Measurements from ENCODE around the gene PRKG2. TPM values are rescaled to one million over a fixed set of nuclear protein-coding genes. Genes with fewer than 3 reads are reported as not detected.
"Not testable (repeated sequence)": the region's sequence is repeated elsewhere in the genome, so short reads cannot be mapped to it uniquely, and the experiment has no call there.

The PRKG2 gene
- total RNA-seq, 1 experiment from 2014 or later = 0.02 TPM

GRCh38 chr4:81164126-81164525, 50.9 kb downstream of the PRKG2 start:
- no peak for DNase-seq (ENCODE audit: low spot score)

GRCh38 chr4:81162752-81163458, 52.1 kb downstream of the PRKG2 start:
- no peak for DNase-seq (ENCODE audit: low spot score)

GRCh38 chr4:81153714-81154323, 61.2 kb downstream of the PRKG2 start:
- DNase-seq (ENCODE audit: low spot score) = not testable (repeated sequence)

- no peak for DNase-seq (ENCODE audit: low spot score)
Observed at GRCh38 chr4:81152839-81153713, 61.9 kb downstream of the PRKG2 start.

GRCh38 chr4:81149976-81150375, 65.0 kb downstream of the PRKG2 start:
- DNase-seq (ENCODE audit: low spot score) = no peak

- no peak for DNase-seq (ENCODE audit: low spot score)
Observed at GRCh38 chr4:81148576-81148975, 66.4 kb downstream of the PRKG2 start.

- DNase-seq (ENCODE audit: low spot score) = no peak
Observed at GRCh38 chr4:81146466-81146865, 68.6 kb downstream of the PRKG2 start.

- no peak for DNase-seq (ENCODE audit: low spot score)
Observed at GRCh38 chr4:81143183-81143582, 71.8 kb downstream of the PRKG2 start.

- DNase-seq (ENCODE audit: low spot score) = no peak
Observed at GRCh38 chr4:81142744-81143143, 72.3 kb downstream of the PRKG2 start.

GRCh38 chr4:81137894-81138293, 77.1 kb downstream of the PRKG2 start:
- no peak for DNase-seq (ENCODE audit: low spot score)

GRCh38 chr4:81137446-81137845, 77.6 kb downstream of the PRKG2 start:
- DNase-seq (ENCODE audit: low spot score) = no peak

GRCh38 chr4:81136161-81136905, 78.7 kb downstream of the PRKG2 start:
- peak; percentile 16 for DNase-seq (ENCODE audit: low spot score)

GRCh38 chr4:81135501-81135900, 79.5 kb downstream of the PRKG2 start:
- DNase-seq (ENCODE audit: low spot score) = no peak

GRCh38 chr4:81131563-81131962, 83.5 kb downstream of the PRKG2 start:
- DNase-seq (ENCODE audit: low spot score) = no peak

- no peak for DNase-seq (ENCODE audit: low spot score)
Observed at GRCh38 chr4:81131066-81131465, 84.0 kb downstream of the PRKG2 start.

GRCh38 chr4:81130569-81130968, 84.5 kb downstream of the PRKG2 start:
- peak; percentile 36 for DNase-seq (ENCODE audit: low spot score)

- DNase-seq (ENCODE audit: low spot score) = no peak
Observed at GRCh38 chr4:81120055-81120454, 95.0 kb downstream of the PRKG2 start.

- no peak for DNase-seq (ENCODE audit: low spot score)
Observed at GRCh38 chr4:81118086-81118485, 96.9 kb downstream of the PRKG2 start.

- no peak for DNase-seq (ENCODE audit: low spot score)
Observed at GRCh38 chr4:81116566-81116965, 98.5 kb downstream of the PRKG2 start.

GRCh38 chr4:81113024-81113423, 102.0 kb downstream of the PRKG2 start:
- DNase-seq (ENCODE audit: low spot score) = no peak

- DNase-seq (ENCODE audit: low spot score) = no peak
Observed at GRCh38 chr4:81109356-81109755, 105.7 kb downstream of the PRKG2 start.

GRCh38 chr4:81106150-81106549, 108.9 kb downstream of the PRKG2 start:
- no peak for DNase-seq (ENCODE audit: low spot score)

All from H4 (cell line).